ENCODE data around the gene TCN1. TPM values are rescaled to one million over a fixed set of nuclear protein-coding genes. Genes with fewer than 3 reads are reported as not detected.

TCN1 gene
- total RNA-seq, 6 donors from 2014 or later: 1.1 TPM; not detected in 5

DNA sequence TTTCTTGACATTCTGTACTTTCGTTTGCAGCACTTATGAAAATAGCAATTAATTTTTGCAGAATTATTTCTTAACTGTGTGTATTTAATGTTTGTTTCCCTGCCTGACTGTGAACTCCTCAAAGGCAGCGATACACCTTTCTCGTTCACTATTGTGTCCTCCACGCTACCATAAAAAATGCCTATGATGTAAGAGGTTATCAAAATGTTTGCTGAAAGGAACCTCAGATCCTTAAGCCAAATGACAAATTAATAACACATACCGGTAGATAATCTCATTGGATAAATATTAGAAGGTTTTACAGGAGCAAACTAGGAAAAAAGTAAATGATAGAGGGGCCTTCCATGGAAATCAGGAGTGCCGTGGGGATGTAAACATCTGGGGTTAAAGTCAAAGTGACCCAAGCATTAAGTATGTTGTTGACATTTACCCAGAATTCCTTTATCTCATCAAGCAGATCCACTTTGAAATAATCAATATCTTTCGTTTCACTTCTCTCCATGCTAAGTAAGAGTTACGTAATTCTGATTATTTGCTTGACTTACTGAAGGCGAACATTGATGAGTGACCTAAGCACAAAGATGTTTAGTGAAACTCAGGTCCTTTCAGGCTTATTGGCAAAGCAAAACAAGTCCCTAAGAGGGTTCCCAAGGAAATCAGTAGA, 9.7 kb upstream of the TCN1 start:
- Histone ChIP-seq H3K27me3 (no peaks in the 10 kb centered on the region), H3K36me3 (no peaks in the 10 kb centered on the region), H3K9me3 (no peaks in the 10 kb centered on the region), H3K4me1 (no peaks in the 10 kb centered on the region), H3K4me3 (no peak overlapping the region), H3K27ac (no peak overlapping the region)
- no peak for DNase-seq
- TF ChIP-seq POLR2A (IDR thresholded peaks at IDR 0.05) (no peak), POLR2AphosphoS5 (IDR thresholded peaks at IDR 0.05) (no peak), EP300 (IDR thresholded peaks at IDR 0.05) (no peak)
- TF ChIP-seq, protein P1, sequence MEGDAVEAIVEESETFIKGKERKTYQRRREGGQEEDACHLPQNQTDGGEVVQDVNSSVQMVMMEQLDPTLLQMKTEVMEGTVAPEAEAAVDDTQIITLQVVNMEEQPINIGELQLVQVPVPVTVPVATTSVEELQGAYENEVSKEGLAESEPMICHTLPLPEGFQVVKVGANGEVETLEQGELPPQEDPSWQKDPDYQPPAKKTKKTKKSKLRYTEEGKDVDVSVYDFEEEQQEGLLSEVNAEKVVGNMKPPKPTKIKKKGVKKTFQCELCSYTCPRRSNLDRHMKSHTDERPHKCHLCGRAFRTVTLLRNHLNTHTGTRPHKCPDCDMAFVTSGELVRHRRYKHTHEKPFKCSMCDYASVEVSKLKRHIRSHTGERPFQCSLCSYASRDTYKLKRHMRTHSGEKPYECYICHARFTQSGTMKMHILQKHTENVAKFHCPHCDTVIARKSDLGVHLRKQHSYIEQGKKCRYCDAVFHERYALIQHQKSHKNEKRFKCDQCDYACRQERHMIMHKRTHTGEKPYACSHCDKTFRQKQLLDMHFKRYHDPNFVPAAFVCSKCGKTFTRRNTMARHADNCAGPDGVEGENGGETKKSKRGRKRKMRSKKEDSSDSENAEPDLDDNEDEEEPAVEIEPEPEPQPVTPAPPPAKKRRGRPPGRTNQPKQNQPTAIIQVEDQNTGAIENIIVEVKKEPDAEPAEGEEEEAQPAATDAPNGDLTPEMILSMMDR (IDR thresholded peaks at IDR 0.05): no peak
- no peak for ATAC-seq (ENCODE audit: low FRiP score in 2 of 2)
- WGBS, 2 donors: 67 to 70% methylated on average over 9 of the region's 9 CpGs

DNA sequence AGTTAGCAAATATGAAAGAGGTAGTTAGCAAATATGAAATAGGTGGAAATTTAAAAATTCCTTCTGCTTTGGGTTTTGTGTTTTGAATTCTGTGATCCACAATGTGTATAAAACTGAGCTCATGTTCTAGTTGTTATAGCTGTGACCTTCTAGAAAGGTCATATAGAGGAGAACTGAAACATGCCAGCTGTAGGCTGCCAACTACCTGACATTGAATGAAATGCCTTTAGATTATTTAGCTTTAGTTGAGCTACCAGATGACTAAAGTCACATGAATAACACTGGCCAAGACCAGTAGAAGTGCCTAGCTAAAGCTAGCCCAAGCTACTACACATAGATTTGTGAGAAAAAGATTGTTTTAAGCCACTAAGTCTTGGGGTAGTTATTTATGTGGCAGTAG, 5.8 kb upstream of the TCN1 start:
- ATAC-seq (ENCODE audit: low FRiP score in 2 of 2) (no peak), DNase-seq (no peak)
- TF ChIP-seq, protein P1 (IDR thresholded peaks at IDR 0.05): no peak
- TF ChIP-seq POLR2A (IDR thresholded peaks at IDR 0.05): no peak
- TF ChIP-seq POLR2AphosphoS5 (IDR thresholded peaks at IDR 0.05): no peak
- TF ChIP-seq EP300 (IDR thresholded peaks at IDR 0.05): no peak
- no peaks in the 10 kb centered on the region for H3K27me3 ChIP-seq
- no peak overlapping the region for H3K4me3 ChIP-seq
- no peaks in the 10 kb centered on the region for H3K36me3 ChIP-seq
- H3K9me3 ChIP-seq: no peaks in the 10 kb centered on the region
- no peaks in the 10 kb centered on the region for H3K4me1 ChIP-seq
- H3K27ac ChIP-seq: no peak overlapping the region

DNA sequence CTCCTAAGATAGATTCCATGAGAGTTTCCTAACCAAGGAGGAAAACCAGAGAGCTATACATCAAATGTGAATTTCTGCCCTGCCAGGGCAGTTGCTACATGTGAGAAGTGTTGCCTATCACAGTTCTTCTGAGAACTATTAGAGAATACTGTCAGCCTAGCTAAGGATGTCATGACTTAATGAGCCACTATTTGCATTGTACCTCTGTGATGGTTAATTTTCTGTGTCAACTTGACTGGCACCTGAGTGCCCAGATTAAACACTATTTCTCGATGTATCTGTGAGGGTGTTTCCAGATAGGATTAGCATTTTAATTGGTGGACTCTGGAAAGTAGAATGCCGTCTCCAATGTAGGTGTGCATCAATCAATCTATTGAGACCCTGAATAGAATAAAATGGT, 1.7 kb upstream of the TCN1 start:
- no peaks in the 10 kb centered on the region for H3K36me3 ChIP-seq
- no peak overlapping the region for H3K4me3 ChIP-seq
- no peaks in the 10 kb centered on the region for H3K4me1 ChIP-seq
- ATAC-seq (ENCODE audit: low FRiP score in 2 of 2) (no peak), DNase-seq (no peak)
- no peak overlapping the region for H3K27ac ChIP-seq
- TF ChIP-seq, protein P1 (IDR thresholded peaks at IDR 0.05): no peak
- TF ChIP-seq POLR2A (IDR thresholded peaks at IDR 0.05) (no peak), POLR2AphosphoS5 (IDR thresholded peaks at IDR 0.05) (no peak), EP300 (IDR thresholded peaks at IDR 0.05) (no peak)
- WGBS, 2 donors: 83 to 90% methylated on average over 2 of the region's 2 CpGs
- no peaks in the 10 kb centered on the region for H3K27me3 ChIP-seq
- no peaks in the 10 kb centered on the region for H3K9me3 ChIP-seq

DNA sequence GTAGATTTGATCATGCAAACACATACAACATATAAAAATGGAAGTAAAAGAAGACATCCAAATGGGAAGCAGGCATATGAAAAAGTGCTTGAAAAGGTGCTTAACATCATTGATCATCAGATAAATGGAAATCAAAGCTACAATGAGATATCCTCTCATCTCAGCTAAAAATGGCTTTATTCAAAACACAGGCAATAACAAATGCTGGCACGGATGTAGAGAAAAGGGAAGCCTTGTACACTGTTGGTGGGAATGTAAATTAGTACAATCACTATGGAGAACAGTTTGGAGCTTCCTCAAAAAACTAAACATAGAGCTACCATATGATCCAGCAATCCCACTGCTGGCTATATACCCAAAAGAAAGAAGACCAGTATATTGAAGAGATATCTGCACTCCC, 549 bp upstream of the TCN1 start:
- WGBS, 2 donors: 50 to 82% methylated on average over 1 of the region's 1 CpG
- H3K36me3 ChIP-seq: no peaks in the 10 kb centered on the region
- H3K27me3 ChIP-seq: no peaks in the 10 kb centered on the region
- no peaks in the 10 kb centered on the region for H3K4me1 ChIP-seq
- no peak for TF ChIP-seq POLR2A (IDR thresholded peaks at IDR 0.05)
- TF ChIP-seq POLR2AphosphoS5 (IDR thresholded peaks at IDR 0.05): no peak
- TF ChIP-seq, protein P1 (IDR thresholded peaks at IDR 0.05): no peak
- TF ChIP-seq EP300 (IDR thresholded peaks at IDR 0.05): no peak
- ATAC-seq (ENCODE audit: low FRiP score in 2 of 2) (no peak), DNase-seq (no peak)
- no peaks in the 10 kb centered on the region for H3K9me3 ChIP-seq
- H3K27ac ChIP-seq: no peak overlapping the region
- no peak overlapping the region for H3K4me3 ChIP-seq

DNA sequence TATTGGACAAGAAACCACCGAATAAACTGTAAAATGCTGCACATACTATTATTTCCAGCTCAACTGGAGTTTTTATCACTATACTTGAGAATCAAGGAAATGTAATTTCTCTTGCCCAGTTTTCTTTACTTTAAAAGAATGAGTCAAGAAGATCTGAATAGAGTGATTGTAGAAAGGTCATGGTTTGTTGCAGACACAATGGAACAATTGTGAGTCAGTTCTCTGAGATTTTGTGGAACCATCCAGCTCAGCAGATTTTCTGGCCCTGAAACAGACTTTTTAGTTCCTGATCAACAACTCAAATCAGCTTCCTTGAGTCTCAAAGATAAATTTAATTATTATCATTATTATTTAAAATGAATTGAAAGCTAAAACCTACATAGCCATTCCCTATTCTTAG, 1.3 kb downstream of the TCN1 start:
- Histone ChIP-seq H3K36me3 (no peaks in the 10 kb centered on the region), H3K27ac (no peak overlapping the region), H3K4me3 (no peak overlapping the region), H3K9me3 (no peaks in the 10 kb centered on the region), H3K27me3 (no peaks in the 10 kb centered on the region), H3K4me1 (no peaks in the 10 kb centered on the region)
- TF ChIP-seq EP300 (IDR thresholded peaks at IDR 0.05): no peak
- no peak for TF ChIP-seq POLR2A (IDR thresholded peaks at IDR 0.05)
- no peak for TF ChIP-seq POLR2AphosphoS5 (IDR thresholded peaks at IDR 0.05)
- TF ChIP-seq, protein P1 (IDR thresholded peaks at IDR 0.05): no peak
- ATAC-seq (ENCODE audit: low FRiP score in 2 of 2) (no peak), DNase-seq (no peak)
- 72 to 76% methylated on average over 1 of the region's 1 CpG for WGBS, 2 donors

All from upper lobe of left lung (tissue), 6 donors.